DMS53 treated with DMSO at 0.1 percent for 48 hours (cell line): ENCODE results near the gene KIAA1328.

Source experiments
- DNase-seq: peaks from one replicate; lab custom pipeline; 2025; ENCODE audit not compliant: unreplicated experiment; lab: John Stamatoyannopoulos, UW

Gene KIAA1328

GRCh38 chr18:36942264-36942663 is 113.3 kb downstream of the KIAA1328 start:
- DNase-seq: peak; percentile 9

- DNase-seq: no peak
These were observed 119.0 kb downstream of the KIAA1328 start for GRCh38 chr18:36947820-36948348.

DNA sequence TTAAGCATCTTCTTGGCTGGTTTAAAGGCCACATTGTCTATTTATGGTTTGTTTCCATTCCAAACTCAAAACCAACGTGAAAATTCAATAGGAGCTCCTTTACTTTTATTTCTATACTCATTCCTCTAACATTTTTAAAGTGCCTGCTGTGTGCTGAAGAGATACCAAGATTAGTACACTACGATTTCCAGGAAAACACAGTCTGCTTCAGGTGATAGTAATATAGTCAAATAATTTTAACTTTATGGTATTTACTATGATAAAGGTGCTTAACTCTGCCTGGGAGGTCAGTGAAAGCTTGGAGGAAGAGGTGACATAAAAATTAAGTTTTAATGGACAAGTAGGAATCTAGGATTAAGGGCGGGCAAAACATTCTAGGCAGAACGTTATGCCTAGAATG is 121.4 kb downstream of the KIAA1328 start:
- no peak for DNase-seq

- no peak for DNase-seq
These were observed 122.0 kb downstream of the KIAA1328 start for GRCh38 chr18:36950960-36951359.

- no peak for DNase-seq
These were observed 124.1 kb downstream of the KIAA1328 start for GRCh38 chr18:36953047-36953446.

GRCh38 chr18:36960038-36960437 is 131.1 kb downstream of the KIAA1328 start:
- DNase-seq: no peak

DNA sequence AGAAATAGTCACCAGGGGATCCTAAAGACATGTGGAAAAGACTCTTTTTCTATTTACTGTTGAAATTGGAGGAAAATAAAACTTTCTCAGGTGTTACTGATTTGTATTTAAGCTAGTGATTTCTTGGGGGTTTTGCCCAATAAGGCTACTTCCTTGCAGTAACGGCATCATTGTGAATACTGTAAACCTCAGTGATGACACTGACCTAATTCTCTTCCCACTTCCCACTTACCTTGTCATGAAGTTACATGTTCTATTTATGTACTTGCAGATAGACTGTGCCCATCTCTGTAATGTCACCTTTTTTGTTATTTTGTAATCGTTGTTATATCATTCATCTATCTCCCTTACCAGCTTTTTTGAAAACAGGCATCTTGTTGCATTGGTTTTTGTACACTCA is 134.5 kb downstream of the KIAA1328 start:
- no peak for DNase-seq

DNA sequence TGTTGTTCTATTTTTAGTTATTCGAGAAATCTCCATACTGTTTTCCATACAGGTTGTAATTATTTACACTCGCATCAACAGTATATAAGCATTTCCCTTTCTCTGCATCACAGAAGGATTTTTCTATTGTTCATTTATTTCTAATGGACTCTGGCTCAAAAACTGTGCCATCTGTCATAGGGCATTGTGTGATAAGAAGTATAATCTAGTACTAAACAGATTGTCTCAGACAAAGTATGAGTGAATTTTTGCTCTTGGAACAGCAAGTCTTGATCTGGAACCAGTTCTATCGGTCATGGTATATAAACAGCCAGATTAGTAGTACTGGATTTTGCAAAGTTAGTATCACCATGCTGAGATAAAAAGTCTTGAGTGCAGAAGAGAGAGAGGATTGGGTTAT is 145.8 kb downstream of the KIAA1328 start:
- DNase-seq: no peak

DNA sequence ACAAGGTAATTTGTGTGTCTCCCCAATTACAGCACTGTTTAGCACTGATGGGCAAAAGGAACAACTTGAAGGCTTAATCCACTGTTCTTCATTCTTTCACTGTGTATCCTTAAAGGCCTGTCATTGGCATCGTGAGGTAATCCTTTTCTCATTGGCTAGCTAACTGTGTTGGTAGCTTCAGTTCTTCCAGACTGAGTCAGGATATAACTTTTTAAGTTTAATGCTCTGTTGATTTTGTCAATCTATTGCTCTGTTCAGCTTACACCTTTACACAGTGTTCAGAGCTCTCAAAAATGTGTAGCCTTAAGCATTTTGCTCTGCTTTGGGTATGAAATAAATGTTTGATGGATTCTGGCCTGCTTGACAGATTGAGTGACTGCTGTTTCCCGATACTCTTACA is 148.2 kb downstream of the KIAA1328 start:
- DNase-seq: no peak

GRCh38 chr18:36993068-36993467 is 164.1 kb downstream of the KIAA1328 start:
- DNase-seq: no peak

- DNase-seq: no peak
These were observed 177.8 kb downstream of the KIAA1328 start for GRCh38 chr18:37006742-37007141.

DNA sequence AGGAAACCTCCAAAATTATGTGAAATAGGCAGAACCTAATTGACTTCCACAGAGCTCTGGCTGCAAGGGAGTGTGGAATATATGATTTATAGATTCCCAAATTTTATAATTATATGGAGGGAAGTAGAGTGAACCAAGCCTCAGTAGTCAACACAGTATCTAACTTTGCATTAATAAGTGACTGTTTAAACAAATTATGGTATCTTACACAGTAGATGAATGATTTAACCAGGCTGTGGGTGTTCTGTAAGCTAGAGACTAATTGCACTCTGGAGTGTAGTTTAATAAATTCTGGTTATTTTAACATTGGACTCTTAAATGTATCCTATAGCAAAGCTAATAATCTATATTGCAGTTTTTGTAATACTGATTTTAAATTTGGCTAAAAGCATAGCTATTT is 183.5 kb downstream of the KIAA1328 start:
- no peak for DNase-seq

GRCh38 chr18:37019157-37019827 is 190.4 kb downstream of the KIAA1328 start:
- DNase-seq: peak; percentile 38

- no peak for DNase-seq
These were observed 204.5 kb downstream of the KIAA1328 start for GRCh38 chr18:37033419-37033818.

GRCh38 chr18:37042381-37042780 is 213.5 kb downstream of the KIAA1328 start:
- DNase-seq: no peak

DNA sequence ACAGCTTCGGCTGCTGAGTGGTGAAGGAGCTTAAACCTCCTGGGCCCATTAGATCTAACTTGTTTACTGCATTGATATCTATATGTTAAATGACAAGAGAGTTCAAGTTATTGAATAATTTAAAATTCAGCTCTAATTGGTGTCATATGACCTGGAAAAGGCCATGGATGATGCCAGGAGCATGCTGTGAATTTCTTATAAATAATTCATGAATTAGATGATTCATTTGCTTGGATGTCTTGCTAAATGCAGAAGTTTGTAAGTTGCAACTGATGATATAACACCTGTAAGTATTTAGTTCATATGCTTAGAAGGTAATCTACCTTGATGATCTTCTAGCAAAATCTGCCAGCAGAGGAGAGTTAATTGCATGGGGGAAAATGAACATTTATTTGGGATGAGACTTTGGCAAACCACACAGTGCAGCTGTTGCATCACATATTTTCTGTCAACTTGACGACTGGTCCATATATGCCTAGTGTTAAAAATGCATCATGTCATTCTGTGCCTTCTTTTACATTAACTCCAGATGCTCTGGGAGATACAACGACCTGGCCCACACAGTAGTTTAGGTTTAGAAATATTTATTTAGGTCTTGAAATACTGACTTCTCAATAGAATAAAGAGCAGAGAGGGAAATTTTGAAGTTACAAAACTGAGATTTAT is 226.3 kb downstream of the KIAA1328 start:
- DNase-seq: no peak

- DNase-seq: no peak
These were observed 235.3 kb downstream of the KIAA1328 start for GRCh38 chr18:37064187-37064586.

DNA sequence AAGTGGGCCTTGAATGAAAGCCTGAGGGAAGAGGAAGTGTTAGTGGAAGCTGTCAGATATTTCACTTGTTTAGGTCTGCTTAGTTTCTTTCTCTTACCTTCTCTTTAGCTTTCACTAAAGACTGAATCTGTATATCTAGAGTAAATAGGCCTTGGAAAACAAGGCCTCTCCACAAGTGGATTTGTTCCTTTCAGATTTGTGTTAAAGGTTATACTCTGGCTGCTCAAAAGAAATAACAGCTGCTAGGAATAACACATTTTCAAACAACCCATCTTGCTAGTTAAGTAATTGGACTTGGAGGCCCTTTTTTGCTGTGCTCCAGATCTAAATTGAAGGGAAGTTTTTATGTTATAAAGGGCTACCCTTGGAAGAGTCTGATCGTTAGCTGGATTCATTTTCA is 236.3 kb downstream of the KIAA1328 start:
- DNase-seq: no peak

GRCh38 chr18:37084912-37085311 is 256.0 kb downstream of the KIAA1328 start:
- DNase-seq: no peak

DNA sequence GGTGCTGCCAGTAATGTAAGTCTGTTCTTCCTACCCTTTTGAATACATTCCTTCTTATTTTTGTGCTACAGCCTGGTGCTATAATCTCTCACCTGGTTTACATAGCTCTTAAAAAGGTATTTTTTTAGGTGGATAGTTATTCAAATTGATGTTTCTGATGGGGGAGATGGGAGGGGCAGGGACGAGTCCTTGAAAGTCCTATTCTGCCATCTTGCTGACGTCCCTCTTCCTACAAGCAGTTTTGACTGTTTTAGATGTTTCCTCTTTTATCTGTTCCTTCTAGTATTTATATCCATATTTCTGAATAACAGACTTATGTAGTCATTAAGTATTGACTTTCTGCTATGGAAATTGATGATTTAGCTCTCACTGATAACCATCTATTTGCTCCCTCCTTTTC is 256.4 kb downstream of the KIAA1328 start:
- no peak for DNase-seq

DNA sequence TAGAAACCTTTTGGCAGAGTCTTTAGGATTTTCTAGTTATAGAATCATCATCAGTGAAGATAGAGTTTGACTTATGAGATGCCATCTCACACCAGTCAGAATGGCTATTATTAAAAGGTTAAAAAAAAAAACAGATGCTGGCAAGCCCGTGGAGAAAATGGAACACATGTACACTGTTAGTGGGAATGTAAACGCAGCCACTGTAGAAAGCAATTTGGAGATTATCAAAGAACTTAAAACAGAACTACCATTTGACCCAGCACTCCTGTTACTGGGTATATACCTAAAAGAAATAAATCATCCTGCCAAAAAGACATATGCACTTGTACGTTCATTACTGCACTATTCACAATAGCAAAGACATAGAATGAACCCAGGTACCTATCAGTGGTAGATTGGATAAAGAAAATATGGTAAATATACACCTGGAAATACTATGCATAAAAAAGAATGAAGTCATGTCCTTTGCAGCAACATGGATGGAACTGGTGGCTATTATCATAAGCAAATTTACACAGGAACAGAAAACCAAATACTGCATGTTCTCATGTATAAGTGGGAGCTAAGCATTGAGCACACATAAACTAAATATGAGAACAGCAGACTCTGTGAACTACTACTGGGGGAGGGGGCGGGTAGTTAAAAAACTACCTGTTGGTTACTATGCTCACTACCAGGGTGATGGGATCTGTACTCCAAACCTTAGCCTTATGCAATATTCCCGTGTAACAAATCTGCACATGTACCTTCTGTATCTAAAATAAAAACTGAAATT is 279.0 kb downstream of the KIAA1328 start:
- DNase-seq: peak; percentile 75

DNA sequence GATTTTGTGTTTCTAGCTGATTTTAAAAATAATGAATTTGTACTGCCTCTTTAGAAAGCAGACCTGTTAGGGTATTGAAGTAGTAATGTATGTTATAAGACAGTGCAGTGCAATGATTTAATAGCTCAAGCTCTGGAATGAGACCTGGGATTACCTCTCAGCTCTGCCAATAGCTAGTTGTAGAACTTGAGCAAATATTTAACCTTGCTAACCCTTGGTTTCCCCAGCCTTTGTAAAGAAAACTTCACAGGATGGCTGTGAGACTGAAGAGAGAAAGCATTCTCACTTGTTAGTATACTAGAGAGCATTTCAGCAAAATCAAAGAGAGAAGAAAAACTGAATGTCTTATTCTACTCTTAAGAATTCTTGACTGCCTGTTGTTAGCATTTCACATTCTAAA is 293.9 kb downstream of the KIAA1328 start:
- peak; percentile 4 for DNase-seq
